NCI-H2227 (cell line): Measurements from ENCODE around the gene ATXN7L3.
"Not testable (repeated sequence)": the region's sequence is repeated elsewhere in the genome, so short reads cannot be mapped to it uniquely, and the experiment has no call there.

Experiments
- DNase-seq: peaks from one replicate; lab custom pipeline; 2025; ENCODE audit not compliant: unreplicated experiment; lab: John Stamatoyannopoulos, UW

The ATXN7L3 gene

DNA sequence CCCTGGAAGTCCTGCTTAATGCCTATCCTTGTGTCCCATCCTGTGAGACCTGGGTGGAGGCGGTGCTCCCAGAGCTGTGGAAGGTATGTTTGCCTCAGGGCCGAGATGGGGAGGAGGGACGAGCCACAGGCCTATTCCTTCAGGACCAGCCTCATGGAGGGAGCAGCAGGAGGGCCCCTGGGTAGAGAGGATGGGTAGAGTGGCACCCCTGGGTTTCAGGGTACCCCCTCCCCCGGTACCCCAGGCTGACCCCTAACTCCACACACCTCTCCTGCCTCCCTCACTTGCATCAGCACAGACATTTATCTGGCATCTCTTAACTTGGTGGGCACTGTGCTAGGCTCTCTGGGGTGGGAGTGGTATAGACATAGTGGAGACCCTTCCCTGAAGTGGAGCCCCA is 22.0 kb downstream of the ATXN7L3 start:
- DNase-seq = no peak

DNA sequence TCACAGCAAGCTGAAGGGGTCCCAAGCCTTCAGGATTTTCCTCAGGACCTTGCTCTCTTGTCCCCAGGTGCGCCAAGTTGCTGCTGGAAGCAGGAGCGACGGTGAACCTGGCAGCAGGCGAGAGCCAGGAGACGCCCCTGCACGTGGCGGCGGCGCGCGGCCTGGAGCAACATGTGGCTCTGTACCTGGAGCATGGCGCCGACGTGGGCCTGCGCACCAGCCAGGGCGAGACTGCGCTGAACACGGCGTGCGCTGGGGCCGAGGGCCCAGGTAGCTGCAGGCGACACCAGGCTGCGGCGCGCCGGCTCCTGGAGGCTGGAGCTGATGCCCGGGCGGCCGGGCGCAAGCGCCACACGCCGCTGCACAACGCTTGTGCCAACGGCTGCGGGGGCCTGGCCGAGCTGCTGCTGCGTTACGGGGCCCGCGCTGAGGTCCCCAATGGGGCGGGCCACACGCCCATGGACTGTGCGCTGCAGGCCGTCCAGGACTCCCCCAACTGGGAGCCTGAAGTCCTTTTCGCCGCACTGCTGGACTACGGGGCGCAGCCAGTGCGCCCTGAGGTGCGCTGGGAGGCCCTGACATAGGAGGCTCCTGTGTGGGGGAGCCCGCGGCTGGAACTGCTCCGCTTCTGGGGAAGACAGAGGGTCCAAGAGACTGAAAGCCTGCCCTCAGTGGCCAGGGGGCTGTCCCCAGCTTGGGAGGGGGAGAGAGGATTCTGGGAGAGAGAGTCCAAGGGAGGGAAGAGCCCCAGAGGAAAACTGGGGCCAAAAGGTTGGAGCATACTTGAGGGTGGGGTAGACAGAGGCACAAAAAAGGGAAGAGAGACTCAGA is 22.8 kb downstream of the ATXN7L3 start:
- no peak for DNase-seq

DNA sequence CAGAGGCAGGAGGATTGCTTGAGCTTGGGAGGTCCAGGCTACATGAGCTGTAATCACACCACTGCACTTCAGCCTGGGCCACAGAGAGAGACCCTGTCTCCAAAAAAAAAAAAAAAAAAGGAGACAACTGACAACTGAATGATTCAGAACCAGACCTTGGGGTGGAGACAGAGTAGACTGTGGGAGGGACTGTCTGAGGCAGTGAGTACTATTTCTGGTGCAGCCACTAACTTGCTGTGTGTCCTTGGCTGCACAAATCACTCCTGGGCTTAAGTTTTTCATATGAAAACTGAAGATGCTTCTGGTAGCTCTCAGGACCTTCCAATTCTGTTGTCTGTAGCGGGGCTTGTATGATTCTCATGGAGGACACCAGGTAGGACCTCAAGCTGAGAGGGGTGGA is 23.4 kb downstream of the ATXN7L3 start:
- DNase-seq = no peak

DNA sequence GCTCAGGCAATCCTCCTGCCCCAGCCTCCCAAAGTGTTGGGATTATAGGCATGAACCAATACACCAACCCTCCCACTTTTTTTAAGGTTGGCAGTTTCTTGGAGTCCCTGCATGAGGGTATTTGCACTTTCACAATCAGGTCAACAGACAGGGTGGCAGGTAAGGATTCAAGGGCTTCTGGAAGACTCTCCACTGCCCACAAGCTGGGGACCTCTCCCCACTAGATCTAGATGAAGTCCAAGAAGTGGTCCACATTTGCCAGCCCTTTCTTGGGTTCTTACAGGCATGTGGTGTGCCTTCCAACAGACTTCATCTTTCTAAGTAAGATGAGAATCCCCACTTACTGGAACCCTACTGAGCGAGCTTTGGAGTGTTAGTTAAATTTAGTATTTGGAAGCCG is 25.3 kb downstream of the ATXN7L3 start:
- DNase-seq = no peak

DNA sequence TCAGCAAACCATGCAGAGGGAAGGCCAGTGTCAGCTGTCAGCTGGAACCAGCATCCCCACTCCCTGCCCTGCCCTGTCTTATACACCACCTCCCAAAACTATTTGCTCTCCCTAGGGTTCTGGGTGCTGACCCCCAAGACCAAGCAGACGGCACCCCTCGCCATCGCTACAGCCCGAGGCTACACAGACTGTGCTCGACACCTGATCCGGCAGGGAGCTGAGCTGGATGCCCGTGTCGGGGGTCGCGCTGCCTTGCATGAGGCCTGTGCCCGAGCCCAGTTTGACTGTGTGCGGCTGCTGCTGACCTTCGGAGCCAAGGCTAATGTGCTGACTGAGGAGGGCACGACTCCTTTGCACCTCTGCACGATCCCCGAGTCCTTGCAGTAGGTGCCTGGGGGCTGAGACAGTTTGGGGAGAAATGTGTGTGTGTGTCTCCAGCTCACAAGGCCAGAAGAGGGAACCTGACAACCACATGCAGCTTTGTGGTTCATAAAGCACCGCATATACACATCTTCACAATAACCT is 27.7 kb downstream of the ATXN7L3 start:
- no peak for DNase-seq

DNA sequence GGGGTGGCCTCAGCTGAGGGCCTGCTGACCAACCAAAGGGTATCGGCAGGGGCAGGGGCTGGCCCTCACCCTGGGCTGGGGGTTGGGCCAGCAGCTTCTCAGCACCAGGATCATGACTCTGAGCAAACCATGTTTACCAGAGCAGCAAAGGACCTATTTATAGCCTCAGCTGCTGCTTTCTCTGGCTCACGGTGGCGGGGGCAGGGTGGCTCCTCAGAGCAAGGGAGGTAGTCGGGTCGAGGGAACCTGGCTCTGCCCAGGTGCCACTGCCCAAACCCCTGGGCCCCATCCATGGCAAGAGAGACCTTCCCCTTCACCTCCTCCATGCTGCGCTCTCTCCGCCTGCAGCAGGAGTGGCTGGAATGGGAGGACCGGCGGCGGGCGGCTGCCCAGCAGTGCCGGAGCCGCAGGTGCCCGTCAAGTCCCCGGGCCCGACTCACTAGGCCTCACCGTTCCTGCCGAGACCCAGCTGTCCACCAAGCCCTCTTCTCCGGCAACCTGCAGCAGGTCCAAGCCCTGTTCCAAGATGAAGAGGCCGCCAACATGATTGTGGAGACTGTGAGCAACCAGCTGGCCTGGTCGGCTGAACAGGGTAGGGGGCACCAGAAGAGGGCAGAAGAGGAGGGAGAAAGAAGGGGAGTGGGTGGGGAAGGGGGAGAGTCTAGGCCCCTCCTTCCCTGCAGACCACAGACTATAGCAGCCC is 29.0 kb downstream of the ATXN7L3 start, which contains the start of gene ASB16:
Gene ASB16 (plus strand): TSS at position 206 of the 703 bp plus-strand sequence. CDS start 86 bp downstream, at position 292.
- DNase-seq = peak; percentile 57

DNA sequence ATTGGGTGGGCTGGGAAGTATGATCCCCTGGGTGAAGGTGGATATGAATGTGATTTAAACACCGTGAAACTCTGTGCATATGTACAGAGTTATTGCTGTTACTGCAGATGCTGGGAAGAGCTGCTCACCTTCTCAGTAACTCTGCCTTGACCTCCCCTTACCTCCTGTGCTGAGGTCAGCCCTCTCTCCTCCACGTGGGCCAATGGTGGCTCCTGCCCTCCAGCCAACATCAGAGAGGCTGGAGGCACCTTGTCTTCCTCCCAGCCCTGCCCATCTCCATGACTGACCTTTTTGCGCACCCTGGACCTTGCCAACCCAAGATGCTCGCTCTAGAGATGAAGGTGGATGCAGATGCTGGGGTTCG is 29.6 kb downstream of the ATXN7L3 start:
- no peak for DNase-seq

DNA sequence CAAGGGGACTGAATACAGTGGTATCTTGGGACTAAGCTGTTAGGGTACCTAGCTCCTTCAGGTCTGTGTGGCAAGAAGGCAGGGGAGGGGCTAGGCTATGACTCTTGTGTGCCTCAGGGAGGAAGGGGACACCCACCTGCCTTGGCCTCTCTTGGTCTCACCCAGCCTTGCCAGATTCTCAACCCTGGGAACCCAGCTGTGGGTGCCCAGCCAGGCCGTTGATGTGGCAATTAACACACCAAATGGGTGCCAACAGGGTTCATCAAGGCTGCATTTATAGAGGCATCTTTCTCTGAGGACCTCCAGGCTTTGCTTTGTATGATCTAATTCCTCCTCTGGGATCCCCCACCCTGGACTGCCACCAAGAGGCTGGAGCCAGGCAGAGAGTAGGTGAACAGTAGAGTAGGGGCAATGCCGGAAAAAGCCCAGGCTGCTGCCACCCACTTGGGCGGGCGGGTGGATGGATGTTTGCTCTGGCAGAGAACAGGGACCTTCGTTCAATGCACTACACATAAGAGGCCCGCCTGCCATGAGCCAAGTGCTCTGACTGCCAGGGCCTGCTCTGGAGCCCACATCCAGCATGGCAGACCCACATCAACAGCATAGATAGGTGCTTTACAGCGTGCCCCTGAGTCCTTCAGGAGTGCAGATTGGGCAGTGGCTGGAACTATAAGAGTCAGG is 32.4 kb downstream of the ATXN7L3 start:
- DNase-seq = no peak

DNA sequence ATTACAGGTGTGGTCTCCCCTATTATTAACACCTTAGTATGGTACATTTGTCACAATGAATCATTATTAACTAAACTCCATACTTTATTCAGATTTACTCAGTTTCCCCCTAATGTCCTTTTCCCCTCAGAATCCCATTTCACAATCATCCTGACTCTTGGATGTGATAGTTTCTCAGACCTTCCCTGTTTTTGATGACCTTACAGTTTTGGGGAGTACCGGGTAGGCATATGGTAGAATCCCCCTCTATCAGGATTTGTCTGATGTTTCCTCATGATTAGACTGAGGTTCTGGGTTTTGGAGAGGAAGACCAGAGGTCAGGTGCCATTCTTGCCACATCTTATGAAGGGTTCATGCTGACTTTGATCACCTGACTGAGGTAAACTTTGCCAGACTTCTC is 35.2 kb downstream of the ATXN7L3 start:
- no peak for DNase-seq

DNA sequence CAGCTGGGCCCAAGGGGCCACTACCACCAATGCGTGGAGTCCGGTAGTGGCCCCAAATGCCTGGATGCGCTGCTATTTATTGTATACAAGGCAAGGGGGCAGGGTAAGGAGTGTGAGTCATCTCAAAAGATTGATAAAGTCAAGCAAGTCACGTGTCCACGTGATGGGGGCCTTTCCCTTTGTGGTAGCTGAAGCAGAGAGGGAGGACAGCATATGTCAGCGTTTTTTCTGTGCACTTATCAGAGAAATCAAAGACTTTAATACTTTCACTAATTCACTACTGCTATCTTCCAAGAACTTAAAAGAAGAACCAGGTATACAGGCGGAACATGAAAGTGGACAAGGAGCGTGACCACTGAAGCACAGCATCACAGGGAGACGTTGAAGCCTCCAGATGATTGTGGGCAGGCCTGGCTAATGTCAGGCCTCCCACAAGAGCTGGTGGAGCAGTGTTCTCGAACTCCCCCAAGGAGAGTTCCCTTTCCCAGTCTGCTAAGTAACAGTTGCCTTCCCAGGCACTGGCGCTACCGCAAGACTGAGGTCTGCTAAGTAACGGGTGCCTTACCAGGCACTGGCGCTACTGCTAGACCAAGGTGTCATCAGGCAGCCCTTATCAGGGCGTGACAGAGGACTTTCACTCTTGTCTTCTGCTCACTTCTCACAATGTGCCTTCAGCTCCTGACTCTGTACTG is 40.0 kb downstream of the ATXN7L3 start:
- DNase-seq = no peak

DNA sequence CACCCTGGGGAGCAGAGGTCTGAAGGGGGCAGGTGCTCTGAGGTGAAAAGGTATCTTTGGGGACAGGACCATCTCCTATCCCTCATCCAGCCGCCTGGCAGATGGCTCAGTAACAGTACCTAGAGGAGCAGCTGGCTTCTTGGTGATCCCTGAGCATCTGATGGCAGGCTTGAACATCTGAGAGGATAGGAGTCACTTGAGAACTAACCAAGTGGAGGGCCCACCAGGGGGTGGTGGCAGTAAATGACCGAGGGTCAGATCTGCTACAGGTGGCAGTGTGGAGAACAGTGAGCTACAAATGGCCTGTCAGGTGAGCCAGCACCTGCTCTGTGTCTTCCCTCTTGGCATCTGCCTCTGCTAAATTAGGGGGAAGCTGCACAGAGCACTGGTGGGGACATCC is 44.2 kb downstream of the ATXN7L3 start:
- DNase-seq = no peak

DNA sequence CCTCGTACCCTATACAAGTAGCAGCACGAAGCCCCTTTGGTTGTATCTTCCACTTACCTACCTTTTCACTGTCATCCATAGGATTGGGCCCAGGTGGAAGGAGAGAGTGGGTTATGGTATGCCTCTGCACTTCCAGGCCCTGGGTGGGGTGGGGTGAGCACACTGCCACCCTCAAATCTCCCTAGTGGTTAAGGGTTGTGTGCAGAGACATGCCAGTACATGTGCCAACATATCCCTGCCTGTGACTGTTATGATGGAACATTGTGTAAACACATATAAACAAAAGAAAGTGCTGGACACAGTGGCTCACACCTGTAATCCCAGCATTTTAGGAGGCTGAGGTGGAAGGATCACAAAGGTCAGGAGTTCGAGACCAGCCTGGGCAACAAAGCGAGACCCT is 46.8 kb downstream of the ATXN7L3 start:
- DNase-seq = no peak

DNA sequence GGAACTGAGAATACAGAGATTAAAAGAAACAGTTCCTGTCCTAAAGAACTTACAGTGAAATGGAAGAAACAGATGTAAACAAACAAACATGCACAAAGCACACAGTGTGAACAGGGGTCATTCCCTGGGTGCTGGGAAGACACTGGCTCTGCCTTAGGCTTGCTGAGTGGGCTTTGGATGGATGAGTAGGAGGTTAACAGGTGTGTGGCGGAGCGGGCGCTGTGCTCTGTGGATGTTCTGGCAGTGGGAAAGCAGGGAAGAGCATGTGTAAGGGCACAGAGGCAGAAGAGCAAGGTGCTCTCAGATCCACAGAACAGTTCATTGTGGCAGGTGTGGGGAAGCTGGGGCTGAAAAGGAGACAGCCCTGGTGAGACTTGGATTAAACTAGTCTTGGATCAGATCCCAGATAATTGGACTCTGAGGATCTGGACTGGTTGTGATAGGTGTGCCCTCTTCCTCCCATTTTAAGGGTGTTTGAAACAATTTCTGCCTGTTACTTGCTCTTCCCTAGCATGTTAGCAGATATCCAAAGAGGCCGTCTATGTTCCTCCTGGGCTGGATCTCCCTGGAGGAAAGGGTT is 49.8 kb downstream of the ATXN7L3 start:
- DNase-seq = no peak

DNA sequence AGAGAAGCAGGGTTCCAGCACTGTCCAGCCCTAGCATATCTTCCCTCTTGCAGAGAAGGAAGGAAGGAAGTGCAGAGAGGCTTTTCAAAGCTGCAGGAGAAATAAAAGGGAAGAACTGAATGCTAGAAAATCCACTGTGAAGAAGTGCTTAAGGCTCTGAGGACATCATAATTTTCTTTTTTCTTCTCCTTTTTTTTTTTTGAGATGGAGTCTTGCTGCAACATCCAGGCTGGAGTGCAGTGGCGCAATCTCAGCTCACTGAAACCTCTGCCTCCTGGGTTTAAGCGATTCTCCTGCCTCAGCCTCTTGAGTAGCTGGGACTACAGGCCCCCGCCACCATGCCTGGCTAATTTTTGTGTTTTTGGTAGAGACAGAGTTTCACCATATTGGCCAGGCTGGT is 50.6 kb downstream of the ATXN7L3 start:
- DNase-seq = not testable (repeated sequence)

DNA sequence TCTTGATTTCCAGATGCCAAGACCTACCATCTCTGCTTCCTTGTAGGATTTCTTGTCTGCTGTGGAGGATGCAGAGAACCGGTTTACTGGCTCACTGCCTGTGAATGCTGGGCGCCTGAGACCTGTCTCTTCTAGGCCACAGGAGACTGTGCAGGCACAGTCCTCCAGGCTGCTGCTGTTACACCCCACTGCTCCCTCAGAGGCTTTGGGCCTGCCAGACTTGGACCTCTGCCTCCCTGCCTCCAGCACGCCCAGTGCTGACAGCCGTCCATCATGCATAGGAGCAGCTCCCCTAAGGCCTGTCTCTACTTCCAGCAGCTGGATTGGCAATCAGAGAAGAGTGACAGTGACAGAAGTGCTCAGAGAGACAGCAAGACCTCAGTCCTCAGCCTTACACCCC is 51.9 kb downstream of the ATXN7L3 start:
- DNase-seq = no peak

DNA sequence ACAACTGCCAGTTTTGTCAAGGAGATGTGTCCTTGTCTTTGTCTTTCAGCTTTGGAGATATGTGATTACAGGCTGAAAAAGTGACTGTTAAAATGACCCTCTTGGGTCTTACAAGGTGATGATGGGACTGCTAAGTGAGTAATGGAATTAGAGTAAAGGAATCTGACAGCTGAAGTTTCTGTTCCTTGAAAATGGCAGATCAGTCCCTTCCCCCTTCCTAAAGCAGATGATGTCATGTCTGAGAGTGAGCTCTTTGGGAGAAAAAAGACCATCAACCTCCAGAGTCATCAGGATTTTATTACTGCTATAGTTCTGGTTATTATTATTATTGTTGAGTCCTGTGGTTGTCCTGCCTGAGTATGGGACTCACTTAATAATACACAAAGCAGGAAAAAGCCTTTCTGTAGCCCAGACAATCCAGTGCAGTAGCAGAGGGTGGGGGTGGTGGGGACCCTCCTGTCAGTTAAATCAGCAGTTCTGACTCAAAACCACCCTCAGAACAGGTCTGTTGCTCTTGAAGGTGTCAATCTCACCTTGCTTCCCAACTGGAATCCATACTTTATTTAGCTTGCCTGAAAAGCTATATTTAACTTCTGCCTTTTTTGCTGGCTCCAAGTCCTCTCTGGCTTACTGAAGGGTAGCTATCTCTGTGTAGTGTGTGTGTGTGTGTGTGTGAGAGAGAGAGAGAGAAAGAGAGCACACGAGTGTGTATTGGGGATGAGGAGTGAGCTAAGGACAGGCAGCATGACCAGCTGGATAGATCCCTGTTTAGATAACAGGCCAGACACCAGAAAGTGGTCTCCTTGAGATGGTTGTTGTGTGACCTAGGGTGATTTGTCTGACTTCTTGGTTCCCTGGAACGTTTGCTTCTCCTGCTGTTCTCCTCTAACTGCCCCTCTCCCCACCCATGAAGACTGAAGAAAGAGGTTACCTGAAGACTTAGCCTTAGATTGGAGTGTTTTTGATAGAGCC is 53.0 kb downstream of the ATXN7L3 start:
- DNase-seq = no peak

DNA sequence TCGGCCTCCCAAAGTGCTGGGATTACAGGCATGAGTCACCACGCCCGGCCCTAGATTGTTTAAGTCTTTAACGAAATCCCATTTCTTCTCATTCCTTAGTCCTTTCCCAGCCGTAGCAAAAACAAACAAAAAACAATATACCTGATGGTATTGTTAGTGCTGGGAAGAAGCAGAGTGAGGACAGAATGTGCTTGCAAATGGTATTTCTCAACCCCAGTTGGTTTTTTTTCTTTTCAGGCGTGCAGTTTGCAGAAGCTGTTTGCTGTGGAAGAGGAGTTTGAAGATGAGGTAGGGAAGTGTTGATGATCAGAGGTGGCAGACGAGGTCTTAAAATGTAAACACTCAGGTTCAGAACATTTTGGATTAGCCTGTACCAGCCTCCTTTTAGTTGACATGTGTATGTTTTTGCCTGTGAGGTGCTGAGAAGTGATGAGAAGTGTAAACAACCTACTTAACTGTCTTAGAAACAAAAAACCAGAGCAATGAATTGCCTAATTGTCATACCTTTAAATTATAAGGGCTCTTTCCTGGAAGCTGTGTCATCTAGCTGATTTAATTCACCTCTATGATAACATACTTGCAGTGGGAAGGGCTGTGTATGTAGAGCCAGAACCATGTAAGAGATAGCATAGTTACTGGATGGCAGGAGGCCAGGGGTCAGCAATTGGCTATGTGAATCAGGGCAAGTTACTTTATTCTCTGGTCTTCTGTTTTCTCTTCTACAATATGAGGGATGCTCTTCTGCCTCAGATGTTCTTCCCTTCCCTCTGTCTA is 54.5 kb downstream of the ATXN7L3 start:
- DNase-seq = no peak

DNA sequence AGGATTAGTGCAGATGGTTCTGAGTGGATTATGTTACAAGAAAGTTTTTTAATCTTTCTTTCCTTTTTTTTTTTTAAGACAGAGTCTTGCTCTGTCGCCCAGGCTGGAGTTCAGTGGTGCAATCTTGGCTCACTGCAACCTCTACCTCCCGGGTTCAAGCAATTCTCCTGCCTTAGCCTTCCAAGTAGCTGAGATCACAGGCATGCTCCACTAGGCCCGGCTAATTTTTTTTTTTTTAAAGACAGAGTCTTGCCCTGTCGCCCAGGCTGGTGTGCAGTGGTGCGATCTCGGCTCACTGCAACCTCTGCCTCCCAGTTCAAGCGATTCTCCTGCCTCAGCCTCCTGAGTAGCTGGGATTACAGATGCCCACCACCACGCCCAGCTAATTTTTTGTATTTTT is 55.8 kb downstream of the ATXN7L3 start:
- not testable (repeated sequence) for DNase-seq
